ENCODE data around the gene SLC7A1.

The SLC7A1 gene

GRCh38 chr13:29550430-29550988, 45.0 kb downstream of the SLC7A1 start:
- no peak overlapping the region for H3K4me3 ChIP-seq (replicated peaks in 1 of 2; ENCODE audit: low read depth in 2 of 2, low read length in 2 of 2)
- TF ChIP-seq CTCF (IDR thresholded peaks at IDR 0.05; ENCODE audit: low read depth, low read length) = no peak
- DNase-seq (ENCODE audit: low read depth in 2 of 2) = peak in 1 of 2 donors; percentile 18

DNA sequence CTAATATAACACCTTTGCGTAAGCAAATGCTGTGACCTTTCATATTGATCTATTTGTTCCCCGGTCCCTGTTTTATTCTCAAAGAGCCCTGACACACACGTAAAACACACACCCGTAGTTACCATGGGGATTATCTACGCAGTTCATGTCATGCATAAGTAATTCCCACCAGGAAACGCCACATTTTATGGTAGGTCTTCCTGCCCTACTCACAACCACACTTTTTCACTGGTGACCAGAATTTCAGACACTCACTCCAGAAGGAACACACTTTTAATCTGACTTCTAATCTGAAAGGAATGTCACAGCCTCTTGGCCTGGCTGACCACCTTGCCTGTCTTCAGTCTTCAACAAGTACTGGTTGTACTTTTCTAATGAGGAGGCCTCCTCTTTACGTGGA, 46.8 kb downstream of the SLC7A1 start:
- H3K4me3 ChIP-seq (replicated peaks in 1 of 2; ENCODE audit: low read depth in 2 of 2, low read length in 2 of 2) = no peak overlapping the region
- peak in 1 of 2 donors; percentile 28 for DNase-seq (ENCODE audit: low read depth in 2 of 2)
- no peak for TF ChIP-seq CTCF (IDR thresholded peaks at IDR 0.05; ENCODE audit: low read depth, low read length)

- peak; percentile 24 to 83 for DNase-seq (ENCODE audit: low read depth in 2 of 2)
Measured at GRCh38 chr13:29547153-29547552, 48.3 kb downstream of the SLC7A1 start.

GRCh38 chr13:29546662-29547061, 48.8 kb downstream of the SLC7A1 start:
- no peak overlapping the region for H3K4me3 ChIP-seq (replicated peaks in 1 of 2; ENCODE audit: low read depth in 2 of 2, low read length in 2 of 2)
- peak in 1 of 2 donors; percentile 15 for DNase-seq (ENCODE audit: low read depth in 2 of 2)
- no peak for TF ChIP-seq CTCF (IDR thresholded peaks at IDR 0.05; ENCODE audit: low read depth, low read length)

More at GRCh38 chr13:29547153-29547552, 48.3 kb downstream of the SLC7A1 start:
- H3K4me3 ChIP-seq (replicated peaks in 1 of 2; ENCODE audit: low read depth in 2 of 2, low read length in 2 of 2) = no peak overlapping the region
- TF ChIP-seq CTCF (IDR thresholded peaks at IDR 0.05; ENCODE audit: low read depth, low read length) = no peak

DNA sequence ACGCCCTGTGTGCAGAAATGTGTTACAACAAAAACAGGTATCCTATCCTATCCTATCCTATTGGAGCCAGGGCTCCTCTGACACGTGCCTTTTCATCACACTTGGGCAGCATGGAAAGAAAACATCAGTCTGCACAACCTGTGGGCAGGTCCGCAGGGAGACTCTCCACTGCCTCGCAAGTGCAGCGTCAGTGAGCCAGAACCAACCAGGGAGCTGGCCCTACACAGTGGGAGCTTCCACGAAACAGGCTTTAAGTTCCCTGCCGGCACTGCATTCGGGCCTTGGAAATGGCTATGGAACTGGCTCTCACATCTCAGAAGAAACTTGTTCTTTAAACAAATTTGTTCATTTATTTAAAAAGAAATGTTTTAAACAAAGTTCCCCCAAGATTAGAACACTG, 49.5 kb downstream of the SLC7A1 start:
- DNase-seq (ENCODE audit: low read depth in 2 of 2) = no peak
- TF ChIP-seq CTCF (IDR thresholded peaks at IDR 0.05; ENCODE audit: low read depth, low read length) = no peak

GRCh38 chr13:29543230-29544215, 52.0 kb downstream of the SLC7A1 start:
- no peak for TF ChIP-seq CTCF (IDR thresholded peaks at IDR 0.05; ENCODE audit: low read depth, low read length)
- DNase-seq (ENCODE audit: low read depth in 2 of 2) = peak in 1 of 2 donors; percentile 48
- no peak overlapping the region for H3K4me3 ChIP-seq (replicated peaks in 1 of 2; ENCODE audit: low read depth in 2 of 2, low read length in 2 of 2)

More for the DNA sequence above, 49.5 kb downstream of the SLC7A1 start:
- H3K4me3 ChIP-seq (replicated peaks in 1 of 2; ENCODE audit: low read depth in 2 of 2, low read length in 2 of 2) = no peak overlapping the region

Data from cardiac fibroblast (primary cell).